Activated naive CD4-positive, alpha-beta T cell treated with anti-CD3 and anti-CD28 coated beads, Interleukin-2, amount 50 U/mL, for 24 hours (primary cell): ENCODE results near the gene ADA.

Source experiments
- H3K27ac Mint-ChIP-seq: one replicate; pipeline ENCODE4 v1.8.0; 2021; ENCODE audit warnings: mild to moderate bottlenecking, mixed read lengths
- H3K27me3 Mint-ChIP-seq: one replicate; pipeline ENCODE4 v1.8.0; 2021; ENCODE audit warnings: mixed read lengths
- H3K36me3 Mint-ChIP-seq: one replicate; pipeline ENCODE4 v1.8.0; 2021; ENCODE audit warnings: mixed read lengths
- H3K4me1 Mint-ChIP-seq: one replicate; pipeline ENCODE4 v1.8.0; 2021; ENCODE audit warnings: mixed read lengths
- H3K4me3 Mint-ChIP-seq: one replicate; pipeline ENCODE4 v1.8.0; 2021; ENCODE audit warnings: mild to moderate bottlenecking, mixed read lengths
- H3K9me3 Mint-ChIP-seq: one replicate; pipeline ENCODE4 v1.8.0; 2021; ENCODE audit warnings: mixed read lengths

ADA gene

GRCh38 chr20:44609516-44610312 lies 41.8 kb downstream of the ADA start:
- Mint-ChIP-seq H3K4me1 (peaks cover 34% of the 10 kb centered on the region), H3K4me3 (peak overlapping the region; percentile 52), H3K36me3 (peaks cover 3% of the 10 kb centered on the region), H3K27ac (peak overlapping the region; percentile 91), H3K27me3 (no peaks in the 10 kb centered on the region), H3K9me3 (no peaks in the 10 kb centered on the region)

GRCh38 chr20:44609006-44609515 lies 42.4 kb downstream of the ADA start:
- Mint-ChIP-seq H3K36me3 (peaks cover under 1% of the 10 kb centered on the region), H3K4me3 (no peak overlapping the region), H3K27ac (peak overlapping the region; percentile 41), H3K9me3 (no peaks in the 10 kb centered on the region), H3K27me3 (no peaks in the 10 kb centered on the region), H3K4me1 (peaks cover 29% of the 10 kb centered on the region)

GRCh38 chr20:44606725-44607441 lies 44.6 kb downstream of the ADA start:
- no peak overlapping the region for H3K4me3 Mint-ChIP-seq
- H3K36me3 Mint-ChIP-seq: no peaks in the 10 kb centered on the region
- no peaks in the 10 kb centered on the region for H3K9me3 Mint-ChIP-seq
- no peaks in the 10 kb centered on the region for H3K27me3 Mint-ChIP-seq
- peaks cover 26% of the 10 kb centered on the region for H3K4me1 Mint-ChIP-seq
- no peak overlapping the region for H3K27ac Mint-ChIP-seq

GRCh38 chr20:44603327-44603726 lies 48.2 kb downstream of the ADA start:
- no peak overlapping the region for H3K4me3 Mint-ChIP-seq
- no peaks in the 10 kb centered on the region for H3K27me3 Mint-ChIP-seq
- peaks cover 3% of the 10 kb centered on the region for H3K36me3 Mint-ChIP-seq
- H3K27ac Mint-ChIP-seq: no peak overlapping the region
- H3K4me1 Mint-ChIP-seq: peaks cover 23% of the 10 kb centered on the region
- H3K9me3 Mint-ChIP-seq: no peaks in the 10 kb centered on the region

- Mint-ChIP-seq H3K27me3 (no peaks in the 10 kb centered on the region), H3K4me3 (no peak overlapping the region), H3K9me3 (no peaks in the 10 kb centered on the region), H3K36me3 (peaks cover 3% of the 10 kb centered on the region), H3K27ac (no peak overlapping the region), H3K4me1 (peaks cover 29% of the 10 kb centered on the region)
These were observed 49.7 kb downstream of the ADA start for GRCh38 chr20:44601801-44602204.

GRCh38 chr20:44601236-44601671 lies 50.2 kb downstream of the ADA start:
- H3K9me3 Mint-ChIP-seq: no peaks in the 10 kb centered on the region
- no peaks in the 10 kb centered on the region for H3K27me3 Mint-ChIP-seq
- H3K27ac Mint-ChIP-seq: no peak overlapping the region
- peaks cover 3% of the 10 kb centered on the region for H3K36me3 Mint-ChIP-seq
- H3K4me3 Mint-ChIP-seq: no peak overlapping the region
- H3K4me1 Mint-ChIP-seq: peaks cover 29% of the 10 kb centered on the region

- H3K27ac Mint-ChIP-seq: no peak overlapping the region
- H3K27me3 Mint-ChIP-seq: no peaks in the 10 kb centered on the region
- H3K4me1 Mint-ChIP-seq: peaks cover 29% of the 10 kb centered on the region
- H3K4me3 Mint-ChIP-seq: no peak overlapping the region
- no peaks in the 10 kb centered on the region for H3K9me3 Mint-ChIP-seq
- H3K36me3 Mint-ChIP-seq: peaks cover 3% of the 10 kb centered on the region
These were observed 50.7 kb downstream of the ADA start for GRCh38 chr20:44600758-44601201.

GRCh38 chr20:44600301-44600700 lies 51.2 kb downstream of the ADA start:
- H3K4me1 Mint-ChIP-seq: peaks cover 29% of the 10 kb centered on the region
- no peaks in the 10 kb centered on the region for H3K9me3 Mint-ChIP-seq
- H3K36me3 Mint-ChIP-seq: peaks cover 3% of the 10 kb centered on the region
- no peaks in the 10 kb centered on the region for H3K27me3 Mint-ChIP-seq
- no peak overlapping the region for H3K4me3 Mint-ChIP-seq
- H3K27ac Mint-ChIP-seq: no peak overlapping the region

GRCh38 chr20:44599715-44600114 lies 51.8 kb downstream of the ADA start:
- H3K36me3 Mint-ChIP-seq: peaks cover 3% of the 10 kb centered on the region
- H3K4me1 Mint-ChIP-seq: peaks cover 29% of the 10 kb centered on the region
- no peaks in the 10 kb centered on the region for H3K9me3 Mint-ChIP-seq
- H3K4me3 Mint-ChIP-seq: no peak overlapping the region
- H3K27ac Mint-ChIP-seq: no peak overlapping the region
- no peaks in the 10 kb centered on the region for H3K27me3 Mint-ChIP-seq

GRCh38 chr20:44598423-44599305 lies 52.8 kb downstream of the ADA start:
- peaks cover 3% of the 10 kb centered on the region for H3K36me3 Mint-ChIP-seq
- H3K9me3 Mint-ChIP-seq: no peaks in the 10 kb centered on the region
- H3K4me1 Mint-ChIP-seq: peaks cover 29% of the 10 kb centered on the region
- no peaks in the 10 kb centered on the region for H3K27me3 Mint-ChIP-seq
- H3K4me3 Mint-ChIP-seq: peak overlapping the region; percentile 55
- no peak overlapping the region for H3K27ac Mint-ChIP-seq

- H3K27me3 Mint-ChIP-seq: no peaks in the 10 kb centered on the region
- H3K4me1 Mint-ChIP-seq: peaks cover 29% of the 10 kb centered on the region
- peaks cover 3% of the 10 kb centered on the region for H3K36me3 Mint-ChIP-seq
- H3K9me3 Mint-ChIP-seq: no peaks in the 10 kb centered on the region
- H3K4me3 Mint-ChIP-seq: no peak overlapping the region
- H3K27ac Mint-ChIP-seq: peak overlapping the region; percentile 59
These were observed 53.6 kb downstream of the ADA start for GRCh38 chr20:44597930-44598329.

GRCh38 chr20:44597516-44597915 lies 54.0 kb downstream of the ADA start:
- Mint-ChIP-seq H3K27ac (no peak overlapping the region), H3K4me3 (no peak overlapping the region), H3K27me3 (no peaks in the 10 kb centered on the region), H3K36me3 (peaks cover 3% of the 10 kb centered on the region), H3K4me1 (peaks cover 29% of the 10 kb centered on the region), H3K9me3 (no peaks in the 10 kb centered on the region)

GRCh38 chr20:44596876-44597275 lies 54.6 kb downstream of the ADA start:
- H3K36me3 Mint-ChIP-seq: peaks cover 3% of the 10 kb centered on the region
- no peak overlapping the region for H3K4me3 Mint-ChIP-seq
- H3K4me1 Mint-ChIP-seq: peaks cover 25% of the 10 kb centered on the region
- H3K27me3 Mint-ChIP-seq: no peaks in the 10 kb centered on the region
- no peak overlapping the region for H3K27ac Mint-ChIP-seq
- H3K9me3 Mint-ChIP-seq: no peaks in the 10 kb centered on the region

- Mint-ChIP-seq H3K4me3 (no peak overlapping the region), H3K36me3 (peaks cover 3% of the 10 kb centered on the region), H3K27me3 (no peaks in the 10 kb centered on the region), H3K27ac (no peak overlapping the region), H3K9me3 (no peaks in the 10 kb centered on the region), H3K4me1 (peaks cover 21% of the 10 kb centered on the region)
These were observed 55.5 kb downstream of the ADA start for GRCh38 chr20:44596010-44596409.

GRCh38 chr20:44594730-44595129 lies 56.8 kb downstream of the ADA start:
- no peak overlapping the region for H3K27ac Mint-ChIP-seq
- H3K4me3 Mint-ChIP-seq: no peak overlapping the region

More at GRCh38 chr20:44594730-44595129, 56.8 kb downstream of the ADA start:
- H3K4me1 Mint-ChIP-seq: peaks cover 17% of the 10 kb centered on the region
- H3K9me3 Mint-ChIP-seq: no peaks in the 10 kb centered on the region
- no peaks in the 10 kb centered on the region for H3K36me3 Mint-ChIP-seq
- H3K27me3 Mint-ChIP-seq: no peaks in the 10 kb centered on the region
